Kidney epithelial cell (primary cell): ENCODE data around the gene ELAVL1. TPM values are rescaled to one million over a fixed set of nuclear protein-coding genes. Genes with fewer than 3 reads are reported as not detected.
A peak's percentile ranks its signal among the peaks of the same experiment; 100 is the strongest.

ENCODE experiments used
- DNase-seq: peaks from one replicate; pipeline ENCODE4 v3.0.0-alpha.2; 2010; ENCODE audit warnings: low read depth
- H3K27me3 ChIP-seq: 2 replicates; pipeline ENCODE4 v1.6.0; 2011; ENCODE audit warnings: low read length; ENCODE audit not compliant: control insufficient read depth, insufficient read depth
- H3K36me3 ChIP-seq: 2 replicates; pipeline ENCODE4 v1.5.1; 2011; ENCODE audit warnings: low read length; ENCODE audit not compliant: control insufficient read depth, insufficient read depth
- H3K4me3 ChIP-seq: 2 replicates; pipeline ENCODE4 v1.5.1; 2011; ENCODE audit warnings: low read depth, mild to moderate bottlenecking, control low read depth, low read length
- CTCF ChIP-seq: IDR thresholded peaks from 2 replicates; pipeline ENCODE4 v1.5.1; 2011; ENCODE audit warnings: mild to moderate bottlenecking, moderate library complexity, low read length, control low read depth, inconsistent platforms; ENCODE audit not compliant: insufficient read depth, poor library complexity, severe bottlenecking
- total RNA-seq: library from RNA; depleted of rRNA; stranded (reverse); fragments of >200 nt; gene quantifications from 2 replicates; pipeline ENCODE4 v1.2.3, GENCODE V29; 2015

Gene ELAVL1
- total RNA-seq, 1 donor from 2014 or later: 65.9 TPM

DNA sequence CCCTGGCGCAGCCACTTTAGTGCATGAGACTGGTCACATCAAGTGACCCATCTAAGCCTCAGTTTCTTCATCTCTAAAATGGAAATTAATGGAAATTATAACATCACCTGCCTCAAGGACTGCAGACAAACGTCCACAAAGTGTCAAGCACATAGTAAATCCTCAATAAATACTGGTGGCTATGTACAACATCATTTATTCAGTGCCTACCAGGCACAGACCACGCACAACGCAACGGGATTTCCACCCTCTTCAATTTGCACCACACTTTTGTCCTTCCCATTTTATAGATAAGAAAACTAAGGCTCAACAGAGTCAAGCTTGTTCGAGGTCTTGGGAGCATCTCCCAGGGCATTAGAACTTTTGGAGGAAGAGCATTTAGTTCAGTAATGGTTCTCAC lies 1.4 kb downstream of the ELAVL1 start:
- no peak for DNase-seq
- H3K4me3 ChIP-seq: peak overlapping the region; percentile 59
- TF ChIP-seq CTCF: no peak
- H3K36me3 ChIP-seq: no peaks in the 10 kb centered on the region
- H3K27me3 ChIP-seq: no peaks in the 10 kb centered on the region

DNA sequence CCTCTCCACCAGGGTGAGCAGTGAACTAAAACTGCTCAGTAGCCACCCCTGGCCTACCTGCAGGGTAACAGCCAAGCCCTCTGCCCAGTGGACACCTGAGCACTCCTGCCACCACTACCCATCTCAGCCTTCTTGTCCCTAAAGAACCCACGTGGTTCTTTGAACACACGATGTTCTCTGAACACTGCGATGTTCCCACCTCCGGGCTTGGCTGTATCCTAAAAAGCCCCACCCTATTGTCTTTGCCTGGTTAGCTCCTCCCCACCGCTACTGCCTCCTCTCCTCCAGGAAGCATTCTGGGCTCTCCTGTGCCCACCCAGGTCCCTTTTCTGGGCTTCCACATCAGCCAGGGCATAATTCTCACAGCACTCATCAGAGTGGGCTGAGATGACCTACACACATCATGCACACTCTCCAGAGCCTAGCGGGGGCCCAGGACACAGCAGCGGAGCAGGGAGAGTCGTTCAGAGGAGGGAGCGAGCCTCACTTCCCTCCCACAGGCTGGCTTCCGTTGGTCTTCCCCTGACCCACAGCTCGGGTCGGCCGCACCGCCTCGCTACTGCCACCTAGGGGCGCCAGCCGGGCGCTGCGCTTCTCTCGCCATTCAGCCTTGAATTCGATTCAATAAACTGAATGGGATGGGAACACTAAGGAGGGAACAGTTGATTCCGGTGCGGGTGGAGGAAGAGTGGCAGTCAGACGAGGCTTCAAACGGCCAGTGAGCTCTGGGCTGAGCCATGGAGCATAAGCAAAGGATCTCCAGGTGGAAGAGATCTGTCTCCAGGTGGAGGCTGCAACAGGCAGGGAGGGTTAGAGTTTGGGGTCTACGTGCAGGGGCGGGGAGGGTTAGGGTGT lies 3.2 kb downstream of the ELAVL1 start:
- peak overlapping the region; percentile 17 for H3K4me3 ChIP-seq

GRCh38 chr19:8001651-8001994 lies 3.8 kb downstream of the ELAVL1 start:
- no peak for DNase-seq
- H3K4me3 ChIP-seq: no peak overlapping the region
- H3K36me3 ChIP-seq: no peaks in the 10 kb centered on the region
- no peak for TF ChIP-seq CTCF
- H3K27me3 ChIP-seq: no peaks in the 10 kb centered on the region

More for the DNA sequence above, 3.2 kb downstream of the ELAVL1 start:
- TF ChIP-seq CTCF: peak; percentile 97
- DNase-seq: peak; percentile 23
- Histone ChIP-seq H3K36me3 (no peaks in the 10 kb centered on the region), H3K27me3 (no peaks in the 10 kb centered on the region)

DNA sequence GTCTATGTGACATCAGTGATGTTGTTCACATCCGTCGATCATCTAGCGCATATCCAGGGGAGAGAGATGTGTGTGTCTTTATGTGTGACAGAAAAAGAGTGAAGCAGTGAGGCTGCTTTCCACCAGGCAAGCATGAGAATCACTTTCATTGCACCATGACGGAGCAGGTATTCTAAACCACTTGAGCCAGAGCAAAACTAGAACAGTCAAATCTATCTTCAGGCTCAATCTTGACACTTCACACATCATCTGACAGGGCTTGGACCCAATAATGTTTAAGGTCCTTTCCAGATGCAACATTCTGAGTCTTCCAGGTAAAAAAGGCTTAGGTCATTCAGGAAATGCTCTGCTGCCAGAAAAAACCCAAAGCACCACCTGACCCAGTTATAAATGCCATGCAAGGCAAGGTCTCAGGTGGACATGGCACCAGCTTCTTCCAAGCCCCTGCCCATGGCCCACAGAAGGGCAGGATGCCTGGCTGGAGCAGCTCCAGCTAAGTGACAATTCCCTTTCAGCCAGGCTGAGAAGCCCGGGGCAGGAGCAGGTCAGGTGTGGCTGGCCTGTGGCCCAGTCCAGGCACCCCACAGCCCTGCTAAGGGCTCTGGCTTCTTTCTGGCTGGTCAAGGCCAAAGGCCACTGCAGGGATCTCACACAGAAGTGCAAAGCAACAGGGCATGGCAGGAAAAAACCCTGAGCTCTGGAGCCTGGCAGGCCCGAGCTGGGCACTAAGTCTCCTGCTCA lies 5.0 kb downstream of the ELAVL1 start:
- no peak overlapping the region for H3K4me3 ChIP-seq
- H3K36me3 ChIP-seq: no peaks in the 10 kb centered on the region
- no peak for DNase-seq
- H3K27me3 ChIP-seq: no peaks in the 10 kb centered on the region
- no peak for TF ChIP-seq CTCF

- Histone ChIP-seq H3K4me3 (no peak overlapping the region), H3K27me3 (no peaks in the 10 kb centered on the region), H3K36me3 (no peaks in the 10 kb centered on the region)
- TF ChIP-seq CTCF: no peak
- no peak for DNase-seq
Observed at GRCh38 chr19:7999376-7999775, 6.1 kb downstream of the ELAVL1 start.
